ENCODE measurements around the gene ANAPC4.

Gene ANAPC4

GRCh38 chr4:25450491-25450901, 73.4 kb downstream of the ANAPC4 start:
- H3K27ac ChIP-seq (ENCODE audit: low read depth, low read length), result no peak overlapping the region
- H3K9me3 ChIP-seq (ENCODE audit: control insufficient read depth, insufficient read depth, low read length), result no peaks in the 10 kb centered on the region
- no peaks in the 10 kb centered on the region for H3K79me2 ChIP-seq (ENCODE audit: control insufficient read depth, low read length)
- no peak overlapping the region for H3K4me3 ChIP-seq (ENCODE audit: low read length)
- no peaks in the 10 kb centered on the region for H3K36me3 ChIP-seq (ENCODE audit: control insufficient read depth, low read length)
- H4K20me1 ChIP-seq (ENCODE audit: control insufficient read depth, insufficient read depth, low read depth, low read length), result no peaks in the 10 kb centered on the region
- no peak overlapping the region for H3K4me2 ChIP-seq (ENCODE audit: low read length)
- H3K27me3 ChIP-seq (ENCODE audit: control insufficient read depth, low read length), result peaks cover 9% of the 10 kb centered on the region
- no peaks in the 10 kb centered on the region for H3K9me2 ChIP-seq (replicated peaks; ENCODE audit: control insufficient read depth, low read length)
- TF ChIP-seq EZH2phosphoT487 (IDR thresholded peaks at IDR 0.05; ENCODE audit: borderline replicate concordance, low read length) (no peak), CTCF (IDR thresholded peaks at IDR 0.05; ENCODE audit: low read depth, low read length, poor library complexity, severe bottlenecking) (no peak)
- no peaks in the 10 kb centered on the region for H3F3A ChIP-seq (ENCODE audit: control insufficient read depth, insufficient read depth)
- no peaks in the 10 kb centered on the region for H3K4me1 ChIP-seq (ENCODE audit: control insufficient read depth, low read length)

GRCh38 chr4:25451676-25452075, 74.6 kb downstream of the ANAPC4 start:
- Histone ChIP-seq H3F3A (ENCODE audit: control insufficient read depth, insufficient read depth) (no peaks in the 10 kb centered on the region), H3K36me3 (ENCODE audit: control insufficient read depth, low read length) (no peaks in the 10 kb centered on the region), H3K4me2 (ENCODE audit: low read length) (no peak overlapping the region), H3K4me3 (ENCODE audit: low read length) (no peak overlapping the region), H3K9me3 (ENCODE audit: control insufficient read depth, insufficient read depth, low read length) (no peaks in the 10 kb centered on the region), H3K27ac (ENCODE audit: low read depth, low read length) (no peak overlapping the region), H4K20me1 (ENCODE audit: control insufficient read depth, insufficient read depth, low read depth, low read length) (no peaks in the 10 kb centered on the region), H3K9me2 (replicated peaks; ENCODE audit: control insufficient read depth, low read length) (no peaks in the 10 kb centered on the region), H3K27me3 (ENCODE audit: control insufficient read depth, low read length) (peaks cover 11% of the 10 kb centered on the region), H3K79me2 (ENCODE audit: control insufficient read depth, low read length) (no peaks in the 10 kb centered on the region), H3K4me1 (ENCODE audit: control insufficient read depth, low read length) (no peaks in the 10 kb centered on the region)
- TF ChIP-seq CTCF (IDR thresholded peaks at IDR 0.05; ENCODE audit: low read depth, low read length, poor library complexity, severe bottlenecking) (no peak), EZH2phosphoT487 (IDR thresholded peaks at IDR 0.05; ENCODE audit: borderline replicate concordance, low read length) (no peak)

- no peaks in the 10 kb centered on the region for H4K20me1 ChIP-seq (ENCODE audit: control insufficient read depth, insufficient read depth, low read depth, low read length)
- no peak overlapping the region for H3K27ac ChIP-seq (ENCODE audit: low read depth, low read length)
- no peak for TF ChIP-seq CTCF (IDR thresholded peaks at IDR 0.05; ENCODE audit: low read depth, low read length, poor library complexity, severe bottlenecking)
- no peak for TF ChIP-seq EZH2phosphoT487 (IDR thresholded peaks at IDR 0.05; ENCODE audit: borderline replicate concordance, low read length)
- H3K9me3 ChIP-seq (ENCODE audit: control insufficient read depth, insufficient read depth, low read length), result no peaks in the 10 kb centered on the region
- no peaks in the 10 kb centered on the region for H3K9me2 ChIP-seq (replicated peaks; ENCODE audit: control insufficient read depth, low read length)
- H3K4me1 ChIP-seq (ENCODE audit: control insufficient read depth, low read length), result no peaks in the 10 kb centered on the region
- H3K79me2 ChIP-seq (ENCODE audit: control insufficient read depth, low read length), result no peaks in the 10 kb centered on the region
- H3K4me2 ChIP-seq (ENCODE audit: low read length), result no peak overlapping the region
- H3K27me3 ChIP-seq (ENCODE audit: control insufficient read depth, low read length), result peaks cover 14% of the 10 kb centered on the region
- no peaks in the 10 kb centered on the region for H3K36me3 ChIP-seq (ENCODE audit: control insufficient read depth, low read length)
- no peaks in the 10 kb centered on the region for H3F3A ChIP-seq (ENCODE audit: control insufficient read depth, insufficient read depth)
- no peak overlapping the region for H3K4me3 ChIP-seq (ENCODE audit: low read length)
Observed at GRCh38 chr4:25452081-25452480, 75.0 kb downstream of the ANAPC4 start.

GRCh38 chr4:25454476-25454875, 77.4 kb downstream of the ANAPC4 start:
- H3K9me2 ChIP-seq (replicated peaks; ENCODE audit: control insufficient read depth, low read length), result no peaks in the 10 kb centered on the region
- no peaks in the 10 kb centered on the region for H3K36me3 ChIP-seq (ENCODE audit: control insufficient read depth, low read length)
- no peaks in the 10 kb centered on the region for H4K20me1 ChIP-seq (ENCODE audit: control insufficient read depth, insufficient read depth, low read depth, low read length)
- H3K4me2 ChIP-seq (ENCODE audit: low read length), result no peak overlapping the region
- peaks cover 14% of the 10 kb centered on the region for H3K27me3 ChIP-seq (ENCODE audit: control insufficient read depth, low read length)
- no peaks in the 10 kb centered on the region for H3K79me2 ChIP-seq (ENCODE audit: control insufficient read depth, low read length)
- H3F3A ChIP-seq (ENCODE audit: control insufficient read depth, insufficient read depth), result no peaks in the 10 kb centered on the region
- no peaks in the 10 kb centered on the region for H3K4me1 ChIP-seq (ENCODE audit: control insufficient read depth, low read length)
- no peak overlapping the region for H3K4me3 ChIP-seq (ENCODE audit: low read length)
- TF ChIP-seq CTCF (IDR thresholded peaks at IDR 0.05; ENCODE audit: low read depth, low read length, poor library complexity, severe bottlenecking) (no peak), EZH2phosphoT487 (IDR thresholded peaks at IDR 0.05; ENCODE audit: borderline replicate concordance, low read length) (no peak)
- no peaks in the 10 kb centered on the region for H3K9me3 ChIP-seq (ENCODE audit: control insufficient read depth, insufficient read depth, low read length)
- H3K27ac ChIP-seq (ENCODE audit: low read depth, low read length), result no peak overlapping the region

Data from DOHH2 (cell line).